Tibial artery (tissue), 4 donors: ENCODE data around the gene AQP6.

ENCODE experiments used
- DNase-seq, 2 donors: peaks; one replicate each; pipeline ENCODE4 v3.0.0-alpha.2; 2019
- H3K27ac ChIP-seq, 2 donors: fragments of 200-600 bp; sonication (generic) in 1 of 2; 1 replicate in 1 of 2; 2 replicates in 1 of 2; pipeline ENCODE4 v1.5.1; 2018 to 2019; ENCODE audit warnings: mild to moderate bottlenecking in 1 of 2
- H3K27me3 ChIP-seq, 2 donors: fragments of 200-600 bp; sonication (generic) in 1 of 2; one replicate each; pipeline versions ENCODE4 v1.5.1 to v1.6.0; 2016 to 2019
- H3K36me3 ChIP-seq, 3 donors: fragments of 200-600 bp; sonication (generic) in 2 of 3; one replicate each; pipeline ENCODE4 v1.5.1; 2016 to 2019; ENCODE audit warnings: mild to moderate bottlenecking in 2 of 3
- H3K4me1 ChIP-seq, 4 donors: fragments of 200-600 bp; sonication (generic) in 2 of 4; 1 replicate in 3 of 4; 2 replicates in 1 of 4; pipeline ENCODE4 v1.5.1; 2016 to 2019
- H3K4me3 ChIP-seq, 2 donors: fragments of 200-600 bp; sonication (generic) in 1 of 2; 1 replicate in 1 of 2; 2 replicates in 1 of 2; pipeline ENCODE4 v1.5.1; 2018 to 2019; ENCODE audit warnings: mild to moderate bottlenecking in 2 of 2
- H3K9me3 ChIP-seq, 3 donors: fragments of 200-600 bp; sonication (generic) in 1 of 3; one replicate each; pipeline ENCODE4 v1.5.1; 2016 to 2019
- CTCF ChIP-seq, 2 experiments: fragments of 200-600 bp in 1 of 2; fragments of 450-650 bp in 1 of 2; IDR thresholded peaks; one replicate each; pipeline ENCODE4 v1.5.1; 2017 to 2019; ENCODE audit warnings: antibody characterized with exemption in 2 of 2, mild to moderate bottlenecking in 1 of 2, moderate library complexity in 1 of 2
- intact Hi-C: fragments of 100-400 bp; cut with DNase I; formaldehyde crosslinking; loops from one replicate; pipeline ENCODE4 v1.15.0; 2023; ENCODE audit warnings: low total_unique reads

Gene AQP6

GRCh38 chr12:49998453-49998852 lies 25.7 kb downstream of the AQP6 start:
- H3K4me3 ChIP-seq, result no peak overlapping the region
- no peak overlapping the region for H3K27ac ChIP-seq
- intact Hi-C loops, result no loop called here

GRCh38 chr12:50003595-50003994 lies 30.8 kb downstream of the AQP6 start:
- intact Hi-C loops, result no loop called here
- no peaks in the 10 kb centered on the region for H3K4me1 ChIP-seq
- peaks cover 0 to 18% (median 9%) of the 10 kb centered on the region in 3 donors for H3K36me3 ChIP-seq
- H3K9me3 ChIP-seq, result no peaks in the 10 kb centered on the region
- H3K4me3 ChIP-seq, result no peak overlapping the region
- no peak overlapping the region for H3K27ac ChIP-seq
- no peaks in the 10 kb centered on the region for H3K27me3 ChIP-seq
- no peak for DNase-seq
- no peak for TF ChIP-seq CTCF (IDR thresholded peaks at IDR 0.05)

More at GRCh38 chr12:49998453-49998852, 25.7 kb downstream of the AQP6 start:
- no peak for TF ChIP-seq CTCF (IDR thresholded peaks at IDR 0.05)
- no peaks in the 10 kb centered on the region for H3K27me3 ChIP-seq
- peaks cover 0 to 45% (median 22%) of the 10 kb centered on the region in 3 donors for H3K36me3 ChIP-seq
- no peak for DNase-seq
- no peaks in the 10 kb centered on the region for H3K9me3 ChIP-seq
- no peaks in the 10 kb centered on the region for H3K4me1 ChIP-seq

GRCh38 chr12:50004696-50005095 lies 31.9 kb downstream of the AQP6 start:
- H3K27me3 ChIP-seq, result no peaks in the 10 kb centered on the region
- no peaks in the 10 kb centered on the region for H3K9me3 ChIP-seq
- intact Hi-C loops, result no loop called here
- no peak for TF ChIP-seq CTCF (IDR thresholded peaks at IDR 0.05)
- no peak for DNase-seq
- no peaks in the 10 kb centered on the region for H3K4me1 ChIP-seq
- H3K36me3 ChIP-seq, result peaks cover 0 to 10% (median 9%) of the 10 kb centered on the region in 3 donors
- H3K4me3 ChIP-seq, result no peak overlapping the region
- H3K27ac ChIP-seq, result no peak overlapping the region

GRCh38 chr12:50005175-50005574 lies 32.4 kb downstream of the AQP6 start:
- H3K27me3 ChIP-seq, result no peaks in the 10 kb centered on the region
- H3K36me3 ChIP-seq, result peaks cover 0 to 10% (median 9%) of the 10 kb centered on the region in 3 donors
- H3K27ac ChIP-seq, result no peak overlapping the region
- TF ChIP-seq CTCF (IDR thresholded peaks at IDR 0.05), result no peak
- intact Hi-C loops, result no loop called here
- H3K4me3 ChIP-seq, result no peak overlapping the region
- no peaks in the 10 kb centered on the region for H3K9me3 ChIP-seq
- H3K4me1 ChIP-seq, result no peaks in the 10 kb centered on the region
- no peak for DNase-seq

GRCh38 chr12:50006280-50006679 lies 33.5 kb downstream of the AQP6 start:
- intact Hi-C loops, result no loop called here
- no peak overlapping the region for H3K27ac ChIP-seq
- peaks cover 0 to 9% (median 0%) of the 10 kb centered on the region in 3 donors for H3K36me3 ChIP-seq
- H3K4me1 ChIP-seq, result no peaks in the 10 kb centered on the region
- no peak for DNase-seq
- H3K4me3 ChIP-seq, result no peak overlapping the region
- no peaks in the 10 kb centered on the region for H3K27me3 ChIP-seq
- no peaks in the 10 kb centered on the region for H3K9me3 ChIP-seq
- TF ChIP-seq CTCF (IDR thresholded peaks at IDR 0.05), result no peak
